SK-N-SH (cell line): ENCODE results near the gene GALNT18.

Source experiments
- EP300 ChIP-seq, 2 experiments: IDR thresholded peaks; 2 replicates each; pipeline versions ENCODE4 v1.4.0 to v1.6.1; 2012; ENCODE audit warnings: borderline replicate concordance in 1 of 2, low read depth in 1 of 2, low read length in 1 of 2
- EZH2phosphoT487 ChIP-seq: fragments of 200-600 bp; sonication (generic); IDR thresholded peaks from 2 replicates; pipeline ENCODE4 v1.6.1; 2017; ENCODE audit warnings: low read depth, mixed run types, mild to moderate bottlenecking, antibody characterized with exemption, moderate library complexity, borderline replicate concordance
- JUND ChIP-seq: IDR thresholded peaks from 2 replicates; pipeline ENCODE4 v1.4.0; 2012
- POLR2AphosphoS5 ChIP-seq: IDR thresholded peaks from 2 replicates; pipeline ENCODE4 v1.6.1; 2012; ENCODE audit warnings: low read depth, low read length
- TAF1 ChIP-seq: IDR thresholded peaks from 2 replicates; pipeline ENCODE4 v1.6.1; 2012; ENCODE audit warnings: low read depth, mild to moderate bottlenecking, low read length, moderate library complexity, borderline replicate concordance
- TF ChIP-seq, protein P1 (sequence below): fragments of 200-600 bp; sonication (generic); IDR thresholded peaks from 2 replicates; pipeline ENCODE4 v1.6.1; 2017; ENCODE audit warnings: antibody characterized with exemption, mild to moderate bottlenecking, moderate library complexity

DNA sequence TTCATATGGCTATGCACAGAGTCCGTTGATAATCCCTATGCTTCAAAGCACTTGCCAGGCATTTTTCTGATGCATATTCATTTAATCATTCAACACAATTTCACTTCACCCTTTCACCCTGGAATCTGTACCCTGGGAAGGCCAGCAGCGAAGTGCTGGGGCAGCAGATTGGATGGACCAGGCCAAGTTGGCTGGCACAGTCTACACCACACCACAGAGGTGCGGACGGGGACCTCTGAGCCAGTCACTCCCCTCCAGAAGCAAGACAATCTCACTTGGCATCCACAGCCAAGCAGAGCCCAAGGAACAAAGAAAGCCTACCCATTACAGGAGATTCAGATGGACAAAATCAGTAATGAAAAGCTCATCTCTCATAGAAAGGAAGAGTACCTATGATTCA lies 130.2 kb downstream of the GALNT18 start:
- TF ChIP-seq EP300 (IDR thresholded peaks at IDR 0.05; ENCODE audit: borderline replicate concordance in 1 of 2, low read depth in 1 of 2, low read length in 1 of 2), result no peak
- TF ChIP-seq, protein P1, sequence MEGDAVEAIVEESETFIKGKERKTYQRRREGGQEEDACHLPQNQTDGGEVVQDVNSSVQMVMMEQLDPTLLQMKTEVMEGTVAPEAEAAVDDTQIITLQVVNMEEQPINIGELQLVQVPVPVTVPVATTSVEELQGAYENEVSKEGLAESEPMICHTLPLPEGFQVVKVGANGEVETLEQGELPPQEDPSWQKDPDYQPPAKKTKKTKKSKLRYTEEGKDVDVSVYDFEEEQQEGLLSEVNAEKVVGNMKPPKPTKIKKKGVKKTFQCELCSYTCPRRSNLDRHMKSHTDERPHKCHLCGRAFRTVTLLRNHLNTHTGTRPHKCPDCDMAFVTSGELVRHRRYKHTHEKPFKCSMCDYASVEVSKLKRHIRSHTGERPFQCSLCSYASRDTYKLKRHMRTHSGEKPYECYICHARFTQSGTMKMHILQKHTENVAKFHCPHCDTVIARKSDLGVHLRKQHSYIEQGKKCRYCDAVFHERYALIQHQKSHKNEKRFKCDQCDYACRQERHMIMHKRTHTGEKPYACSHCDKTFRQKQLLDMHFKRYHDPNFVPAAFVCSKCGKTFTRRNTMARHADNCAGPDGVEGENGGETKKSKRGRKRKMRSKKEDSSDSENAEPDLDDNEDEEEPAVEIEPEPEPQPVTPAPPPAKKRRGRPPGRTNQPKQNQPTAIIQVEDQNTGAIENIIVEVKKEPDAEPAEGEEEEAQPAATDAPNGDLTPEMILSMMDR, result no peak
- TF ChIP-seq EZH2phosphoT487, result no peak
- TF ChIP-seq TAF1, result no peak
- TF ChIP-seq JUND, result no peak
- no peak for TF ChIP-seq POLR2AphosphoS5
